SJCRH30 (cell line): ENCODE measurements around the gene STK11. TPM values are rescaled to one million over a fixed set of nuclear protein-coding genes. Genes with fewer than 3 reads are reported as not detected.
"Not testable (repeated sequence)": the region's sequence is repeated elsewhere in the genome, so short reads cannot be mapped to it uniquely, and the experiment has no call there.

Experiments
- DNase-seq, 2 experiments: peaks; one replicate each; pipeline ENCODE4 v3.0.0-alpha.2; 2015 to 2020
- H3K27ac ChIP-seq: fragments of 250-450 bp; sonication (Bioruptor Pico); 2 replicates; pipeline ENCODE4 v1.5.1; 2020; ENCODE audit warnings: mild to moderate bottlenecking, moderate library complexity
- H3K27me3 ChIP-seq: fragments of 250-450 bp; sonication (Bioruptor Pico); 2 replicates; pipeline ENCODE4 v1.5.1; 2020; ENCODE audit warnings: mild to moderate bottlenecking, moderate library complexity
- H3K36me3 ChIP-seq: fragments of 250-450 bp; sonication (Bioruptor Pico); 2 replicates; pipeline ENCODE4 v1.5.1; 2020; ENCODE audit warnings: mild to moderate bottlenecking, moderate library complexity
- H3K4me1 ChIP-seq: fragments of 250-450 bp; sonication (Bioruptor Pico); 2 replicates; pipeline ENCODE4 v1.5.1; 2020; ENCODE audit warnings: mild to moderate bottlenecking, moderate library complexity
- H3K4me3 ChIP-seq: fragments of 250-450 bp; sonication (Bioruptor Pico); 2 replicates; pipeline ENCODE4 v1.5.1; 2020; ENCODE audit warnings: mild to moderate bottlenecking, moderate library complexity
- H3K9me3 ChIP-seq: fragments of 250-450 bp; sonication (Bioruptor Pico); replicated peaks from 2 replicates; pipeline ENCODE4 v1.5.1; 2020; ENCODE audit warnings: mild to moderate bottlenecking, moderate library complexity
- total RNA-seq: library from RNA; depleted of rRNA; stranded (reverse); fragments of >200 nt; shearing (Covaris generic); gene quantifications from 2 replicates; pipeline ENCODE4 v1.2.3, GENCODE V29; 2014

Gene STK11
- total RNA-seq, 1 experiment from 2014 or later = 43.6 TPM

GRCh38 chr19:1173845-1174809 is 31.5 kb upstream of the STK11 start, which contains the start of gene SBNO2:
Gene SBNO2, minus strand, starts transcription at chr19:1174268. Its CDS starts 19,992 bp downstream, at chr19:1154276.
- DNase-seq = peak; percentile 88 to 91
- Histone ChIP-seq H3K9me3 (no peaks in the 10 kb centered on the region), H3K27me3 (no peaks in the 10 kb centered on the region; the same call in 1 of the 2 replicates), H3K27ac (peak within 1 kb of the TSS; percentile 100), H3K4me1 (peaks cover 18% of the 10 kb centered on the region; the same call in 1 of the 2 replicates), H3K4me3 (peak within 1 kb of the TSS; percentile 89), H3K36me3 (peaks cover under 1% of the 10 kb centered on the region)

- Histone ChIP-seq H3K27ac (no peak overlapping the region), H3K9me3 (no peaks in the 10 kb centered on the region), H3K4me3 (no peak overlapping the region), H3K36me3 (no peaks in the 10 kb centered on the region), H3K4me1 (peaks cover 9% of the 10 kb centered on the region; the same call in 1 of the 2 replicates), H3K27me3 (no peaks in the 10 kb centered on the region; the same call in 1 of the 2 replicates)
- peak in 1 of 2 experiments; percentile 44 for DNase-seq
These were observed 28.1 kb upstream of the STK11 start for GRCh38 chr19:1177322-1178114.

- H3K4me3 ChIP-seq = no peak overlapping the region
- peaks cover 13% of the 10 kb centered on the region; the same call in 1 of the 2 replicates for H3K4me1 ChIP-seq
- H3K27ac ChIP-seq = no peak overlapping the region
- peaks cover 2% of the 10 kb centered on the region; the same call in 1 of the 2 replicates for H3K27me3 ChIP-seq
- no peaks in the 10 kb centered on the region for H3K9me3 ChIP-seq
- no peak for DNase-seq
- H3K36me3 ChIP-seq = no peaks in the 10 kb centered on the region
These were observed 24.0 kb upstream of the STK11 start for GRCh38 chr19:1181606-1182005.

GRCh38 chr19:1182068-1182467 is 23.5 kb upstream of the STK11 start:
- DNase-seq = no peak
- H3K4me1 ChIP-seq = peaks cover 12% of the 10 kb centered on the region; the same call in 1 of the 2 replicates
- H3K9me3 ChIP-seq = no peaks in the 10 kb centered on the region
- H3K4me3 ChIP-seq = no peak overlapping the region
- H3K27me3 ChIP-seq = peaks cover 2% of the 10 kb centered on the region; the same call in 1 of the 2 replicates
- H3K27ac ChIP-seq = no peak overlapping the region
- no peaks in the 10 kb centered on the region for H3K36me3 ChIP-seq

- Histone ChIP-seq H3K9me3 (no peaks in the 10 kb centered on the region), H3K36me3 (no peaks in the 10 kb centered on the region), H3K4me3 (no peak overlapping the region), H3K4me1 (peaks cover 9% of the 10 kb centered on the region; the same call in 1 of the 2 replicates), H3K27ac (no peak overlapping the region), H3K27me3 (peaks cover 2% of the 10 kb centered on the region; the same call in 1 of the 2 replicates)
- DNase-seq = no peak
These were observed 22.9 kb upstream of the STK11 start for GRCh38 chr19:1182727-1183126.

- Histone ChIP-seq H3K27me3 (peaks cover 2% of the 10 kb centered on the region; the same call in 1 of the 2 replicates), H3K27ac (no peak overlapping the region), H3K4me3 (no peak overlapping the region), H3K9me3 (no peaks in the 10 kb centered on the region), H3K36me3 (no peaks in the 10 kb centered on the region), H3K4me1 (peaks cover 9% of the 10 kb centered on the region; the same call in 1 of the 2 replicates)
- no peak for DNase-seq
These were observed 21.9 kb upstream of the STK11 start for GRCh38 chr19:1183543-1184172.

- DNase-seq = no peak
- Histone ChIP-seq H3K27me3 (peaks cover 4% of the 10 kb centered on the region), H3K27ac (no peak overlapping the region), H3K4me1 (no peaks in the 10 kb centered on the region), H3K9me3 (no peaks in the 10 kb centered on the region), H3K4me3 (no peak overlapping the region), H3K36me3 (no peaks in the 10 kb centered on the region)
These were observed 16.2 kb upstream of the STK11 start for GRCh38 chr19:1189419-1189818.

GRCh38 chr19:1199531-1199930 is 6.0 kb upstream of the STK11 start:
- Histone ChIP-seq H3K27ac (no peak overlapping the region), H3K36me3 (no peaks in the 10 kb centered on the region), H3K4me1 (0 out of 2 replicates have a peak, but pooled peaks cover 8% of the 10 kb centered on the region), H3K4me3 (no peak overlapping the region), H3K9me3 (no peaks in the 10 kb centered on the region), H3K27me3 (no peaks in the 10 kb centered on the region)
- no peak for DNase-seq

- not testable (repeated sequence) for DNase-seq
These were observed 5.0 kb upstream of the STK11 start for GRCh38 chr19:1200614-1201013.

GRCh38 chr19:1206150-1206863 is 729 bp downstream of the STK11 start:
- H3K4me3 ChIP-seq = peak overlapping the region; percentile 79
- no peak overlapping the region for H3K27ac ChIP-seq
- no peak for DNase-seq
- no peaks in the 10 kb centered on the region for H3K9me3 ChIP-seq
- peaks cover 8% of the 10 kb centered on the region; the same call in 1 of the 2 replicates for H3K4me1 ChIP-seq
- H3K36me3 ChIP-seq = peaks cover 8% of the 10 kb centered on the region; the same call in 1 of the 2 replicates
- H3K27me3 ChIP-seq = no peaks in the 10 kb centered on the region

More at GRCh38 chr19:1200614-1201013, 5.0 kb upstream of the STK11 start:
- not testable (repeated sequence) for H3K4me1 ChIP-seq, H3K4me3 ChIP-seq, H3K36me3 ChIP-seq, H3K9me3 ChIP-seq, H3K27me3 ChIP-seq, H3K27ac ChIP-seq

GRCh38 chr19:1206864-1207450 is 1.4 kb downstream of the STK11 start:
- DNase-seq = no peak
- Histone ChIP-seq H3K9me3 (no peaks in the 10 kb centered on the region), H3K27ac (no peak overlapping the region), H3K4me3 (peak overlapping the region; percentile 79), H3K4me1 (peaks cover 8% of the 10 kb centered on the region; the same call in 1 of the 2 replicates), H3K36me3 (peaks cover 8% of the 10 kb centered on the region; the same call in 1 of the 2 replicates), H3K27me3 (no peaks in the 10 kb centered on the region)

- H3K9me3 ChIP-seq, DNase-seq, H3K27ac ChIP-seq, H3K4me3 ChIP-seq, H3K27me3 ChIP-seq, H3K4me1 ChIP-seq: not testable (repeated sequence)
- peaks cover 10% of the 10 kb centered on the region; the same call in 1 of the 2 replicates for H3K36me3 ChIP-seq
These were observed 3.3 kb downstream of the STK11 start for GRCh38 chr19:1208830-1209229.

GRCh38 chr19:1210227-1210538 is 4.6 kb downstream of the STK11 start:
- Histone ChIP-seq H3K9me3 (no peaks in the 10 kb centered on the region), H3K27me3 (no peaks in the 10 kb centered on the region), H3K4me3 (no peak overlapping the region), H3K4me1 (no peaks in the 10 kb centered on the region; the same call in 1 of the 2 replicates), H3K27ac (no peak overlapping the region), H3K36me3 (peaks cover 10% of the 10 kb centered on the region; the same call in 1 of the 2 replicates)
- DNase-seq = no peak
